CD4-positive, alpha-beta T cell (primary cell): Measurements from ENCODE around the gene TGIF2. TPM values are rescaled to one million over a fixed set of nuclear protein-coding genes. Genes with fewer than 3 reads are reported as not detected.

ENCODE experiments used
- ATAC-seq: fragments of 200-7000 bp; cut with Tn5 transposase; one replicate; pipeline ENCODE4 v1.10.0; 2022; ENCODE audit warnings: mild to moderate bottlenecking; ENCODE audit not compliant: poor library complexity
- CTCF ChIA-PET: fragments of 350-600 bp; sonication (Branson Sonifier 250); formaldehyde crosslinking; loops from one replicate; lab custom pipeline; 2021; ENCODE audit warnings: antibody characterized with exemption, inconsistent platforms; lab: Charles Lee
- POLR2A ChIA-PET: fragments of 350-600 bp; sonication (Branson Sonifier 250); formaldehyde crosslinking; loops from one replicate; lab custom pipeline; 2021; ENCODE audit warnings: antibody characterized with exemption, inconsistent platforms; lab: Charles Lee
- DNase-seq, 14 experiments: peaks; one replicate each; pipeline ENCODE4 v3.0.0-alpha.2; 2013 to 2020; ENCODE audit warnings: mixed read lengths in 2 of 14
- H3K27ac ChIP-seq, 2 donors: one replicate each; pipeline versions ENCODE4 v1.5.1 to v1.7.0; 2013; ENCODE audit warnings: low read length in 2 of 2, low read depth in 1 of 2, mild to moderate bottlenecking in 1 of 2
- H3K27me3 ChIP-seq, 2 experiments: 1 replicate in 1 of 2; 2 replicates in 1 of 2; pipeline versions ENCODE4 v1.6.1 to v1.7.0; 2013; ENCODE audit warnings: low read length in 2 of 2, control low read depth in 1 of 2, mild to moderate bottlenecking in 1 of 2, moderate library complexity in 1 of 2; ENCODE audit not compliant: insufficient read depth in 2 of 2, control insufficient read depth in 1 of 2
- H3K36me3 ChIP-seq: one replicate; pipeline ENCODE4 v1.6.1; 2013; ENCODE audit warnings: low read length, control low read depth; ENCODE audit not compliant: insufficient read depth
- H3K4me1 ChIP-seq: one replicate; pipeline ENCODE4 v1.6.1; 2013; ENCODE audit warnings: low read length, control low read depth; ENCODE audit not compliant: insufficient read depth
- H3K4me3 ChIP-seq: one replicate; pipeline ENCODE4 v1.5.1; 2013; ENCODE audit warnings: mild to moderate bottlenecking, low read length, moderate library complexity
- H3K9me3 ChIP-seq, 2 experiments: 1 replicate in 1 of 2; 2 replicates in 1 of 2; pipeline versions ENCODE4 v1.6.1 to v1.7.0; 2013; ENCODE audit warnings: low read length in 2 of 2, mild to moderate bottlenecking in 2 of 2, control low read depth in 1 of 2, moderate library complexity in 1 of 2; ENCODE audit not compliant: control insufficient read depth in 1 of 2, insufficient read depth in 1 of 2
- H3K27ac Mint-ChIP-seq: one replicate; pipeline ENCODE4 v1.8.0; 2020; ENCODE audit warnings: mixed read lengths
- H3K27me3 Mint-ChIP-seq: one replicate; pipeline ENCODE4 v1.8.0; 2021; ENCODE audit warnings: mixed read lengths
- H3K36me3 Mint-ChIP-seq: one replicate; pipeline ENCODE4 v1.8.0; 2021; ENCODE audit warnings: low read depth, mixed read lengths
- H3K4me1 Mint-ChIP-seq: one replicate; pipeline ENCODE4 v1.8.0; 2021; ENCODE audit warnings: low read depth, mixed read lengths
- H3K4me3 Mint-ChIP-seq: one replicate; pipeline ENCODE4 v1.8.0; 2020; ENCODE audit warnings: mild to moderate bottlenecking, mixed read lengths
- H3K9me3 Mint-ChIP-seq: one replicate; pipeline ENCODE4 v1.8.0; 2020; ENCODE audit warnings: mixed read lengths
- intact Hi-C, 2 experiments: fragments of 100-400 bp; cut with DNase I in 1 of 2; cut with micrococcal nuclease in 1 of 2; formaldehyde crosslinking; loops; one replicate each; pipeline versions ENCODE4 v1.15.1 to v1.9.0; 2023 to 2025; cut with DNase I, micrococcal nuclease
- polyA plus RNA-seq, 2 donors: library from polyadenylated mRNA; unstranded; fragments of 120-200 nt; gene quantifications; one replicate each; pipeline ENCODE4 v1.2.1, GENCODE V29; 2013
- total RNA-seq, 174 experiments: library from RNA in 2 of 174; stranded (reverse) in 2 of 174; gene quantifications; one replicate each; pipeline ENCODE4 v1.2.3 and lab custom pipeline; 2021 to 2026
- TF ChIP-seq, protein P1 (sequence below): fragments of 200-600 bp; IDR thresholded peaks from one replicate; pipeline ENCODE4 v1.8.0; 2022; ENCODE audit warnings: antibody characterized with exemption, mild to moderate bottlenecking

The TGIF2 gene
- 10 to 100 TPM; 29.2 to 34.5 TPM for total RNA-seq
- polyA plus RNA-seq (2013, experiment 1 of 2): 14.5 TPM
- polyA plus RNA-seq (2013, experiment 2 of 2): 15.8 TPM
- total RNA-seq (lab: John Stamatoyannopoulos, UW): 33.0 to 169 (median 67.1) reads per million in 172 experiments

DNA sequence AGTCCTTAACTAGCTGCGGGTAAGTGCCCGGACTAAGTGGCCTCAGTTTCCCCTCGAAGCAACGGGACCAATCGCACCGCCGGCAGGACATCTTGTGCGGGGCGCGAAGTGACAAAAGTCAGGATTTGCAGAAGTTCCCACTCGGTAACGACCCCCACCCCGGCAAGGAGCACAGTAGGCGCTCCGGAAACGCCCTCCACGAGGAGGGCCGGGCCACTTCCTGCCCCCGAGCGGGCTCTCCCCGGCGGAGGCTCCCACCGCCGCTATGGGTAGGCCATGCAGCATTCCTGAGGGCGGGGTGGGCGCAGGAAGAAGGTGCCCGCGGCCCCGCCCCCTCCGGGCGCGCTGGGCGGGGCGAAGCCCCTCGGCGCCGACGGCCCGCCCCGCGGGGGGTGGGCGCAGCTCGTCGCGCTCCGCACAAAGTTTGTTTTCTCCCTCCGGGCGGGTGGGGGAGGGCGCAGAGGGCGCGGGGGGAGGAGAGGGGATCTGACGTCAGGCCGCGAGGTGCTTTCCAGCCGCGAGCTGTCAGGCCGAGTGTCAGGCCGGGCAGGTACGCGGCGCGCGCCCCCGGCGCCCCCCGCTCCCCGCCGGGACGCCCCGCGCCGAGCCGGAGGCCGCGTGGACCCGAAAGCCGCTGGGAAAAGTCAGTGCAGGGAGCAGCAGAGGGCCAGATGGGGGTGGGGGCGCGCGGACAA lies at the start of gene TGIF2:
TSS of gene TGIF2 (plus strand) at position 495 of the 695 bp plus-strand sequence. CDS start 5,178 bp downstream, outside the sequence.
- H3K36me3 Mint-ChIP-seq: peaks cover 21% of the 10 kb centered on the region
- Histone ChIP-seq H3K27ac (peak within 1 kb of the TSS; percentile 100), H3K4me1 (peaks cover 45% of the 10 kb centered on the region), H3K4me3 (peak within 1 kb of the TSS; percentile 97), H3K36me3 (peaks cover 1% of the 10 kb centered on the region), H3K9me3 (no peaks in the 10 kb centered on the region), H3K27me3 (no peaks in the 10 kb centered on the region)
- intact Hi-C loops: loop anchor here (1.0 to 5.0 kb wide), 4 partner anchors 16 to 111 kb away; partner anchors contain the start of gene RAB5IF (in 2 of the 2)
- H3K9me3 Mint-ChIP-seq: no peaks in the 10 kb centered on the region
- ATAC-seq (peak; percentile 71), DNase-seq (peak; percentile 82 to 95 (median 88))
- peaks cover 40% of the 10 kb centered on the region for H3K4me1 Mint-ChIP-seq
- TF ChIP-seq, protein P1, sequence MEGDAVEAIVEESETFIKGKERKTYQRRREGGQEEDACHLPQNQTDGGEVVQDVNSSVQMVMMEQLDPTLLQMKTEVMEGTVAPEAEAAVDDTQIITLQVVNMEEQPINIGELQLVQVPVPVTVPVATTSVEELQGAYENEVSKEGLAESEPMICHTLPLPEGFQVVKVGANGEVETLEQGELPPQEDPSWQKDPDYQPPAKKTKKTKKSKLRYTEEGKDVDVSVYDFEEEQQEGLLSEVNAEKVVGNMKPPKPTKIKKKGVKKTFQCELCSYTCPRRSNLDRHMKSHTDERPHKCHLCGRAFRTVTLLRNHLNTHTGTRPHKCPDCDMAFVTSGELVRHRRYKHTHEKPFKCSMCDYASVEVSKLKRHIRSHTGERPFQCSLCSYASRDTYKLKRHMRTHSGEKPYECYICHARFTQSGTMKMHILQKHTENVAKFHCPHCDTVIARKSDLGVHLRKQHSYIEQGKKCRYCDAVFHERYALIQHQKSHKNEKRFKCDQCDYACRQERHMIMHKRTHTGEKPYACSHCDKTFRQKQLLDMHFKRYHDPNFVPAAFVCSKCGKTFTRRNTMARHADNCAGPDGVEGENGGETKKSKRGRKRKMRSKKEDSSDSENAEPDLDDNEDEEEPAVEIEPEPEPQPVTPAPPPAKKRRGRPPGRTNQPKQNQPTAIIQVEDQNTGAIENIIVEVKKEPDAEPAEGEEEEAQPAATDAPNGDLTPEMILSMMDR: no peak
- H3K27ac Mint-ChIP-seq: peak within 1 kb of the TSS; percentile 97
- H3K4me3 Mint-ChIP-seq: peak within 1 kb of the TSS; percentile 95
- no peaks in the 10 kb centered on the region for H3K27me3 Mint-ChIP-seq
- CTCF ChIA-PET: interaction anchor here (1.0 to 8.5 kb wide), 5 partner anchors 11 to 39 kb away, joined by 3 to 57 read pairs (median 4); partner anchors contain the start of gene RAB5IF
- POLR2A ChIA-PET: interaction anchor here (0.7 to 8.2 kb wide), 20 partner anchors 12 to 954 kb away, joined by 3 to 121 read pairs (median 4); partner anchors contain the start of genes BLCAP, DSN1, RAB5IF and RBM39

DNA sequence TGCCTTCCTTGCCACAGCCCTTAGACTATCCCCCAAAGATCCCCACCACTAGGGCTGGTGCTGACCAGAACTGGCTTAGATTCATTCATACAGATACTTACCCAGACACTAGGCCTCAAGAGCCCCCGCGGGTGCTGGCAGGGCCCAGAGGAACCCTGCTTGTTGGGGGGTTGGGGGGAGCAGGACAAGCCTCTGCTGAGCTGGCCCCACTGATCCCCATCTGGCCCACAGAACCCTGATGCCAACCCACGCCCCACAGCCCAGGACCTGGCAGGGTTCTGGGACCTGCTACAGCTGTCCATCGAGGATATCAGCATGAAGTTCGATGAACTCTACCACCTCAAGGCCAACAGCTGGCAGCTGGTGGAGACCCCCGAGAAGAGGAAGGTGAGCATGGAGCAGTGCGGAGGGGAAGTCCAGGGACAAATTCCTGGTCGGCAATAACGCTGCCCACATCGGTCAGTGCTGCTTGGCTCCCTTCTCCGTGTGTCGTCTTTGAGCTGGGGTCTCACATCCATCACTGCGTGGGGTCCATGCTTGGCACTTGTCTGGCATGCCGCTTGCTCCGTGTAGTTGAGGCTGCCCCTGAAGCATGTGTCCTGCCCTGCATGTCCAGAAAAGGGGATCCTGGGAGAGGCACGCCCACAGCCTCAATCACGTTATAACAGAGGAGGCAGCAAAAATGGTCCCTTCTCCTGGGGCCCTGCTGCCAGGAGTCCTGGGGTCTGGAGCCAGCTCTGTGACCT lies 47.6 kb upstream of the TGIF2 start:
- no peak overlapping the region for H3K27ac Mint-ChIP-seq
- ChIA-PET POLR2A (interaction anchor here (0.6 kb wide), 1 partner anchor 45 kb away, joined by 3 read pairs; no protein-coding TSS in a partner anchor), CTCF (interaction anchor here (1.1 kb wide), 1 partner anchor 80 kb away, joined by 4 read pairs; the partner anchor contains the start of gene RAB5IF)
- peaks cover 65% of the 10 kb centered on the region for H3K36me3 ChIP-seq
- H3K4me1 ChIP-seq: no peaks in the 10 kb centered on the region
- no peaks in the 10 kb centered on the region for H3K27me3 ChIP-seq
- no peaks in the 10 kb centered on the region for H3K9me3 ChIP-seq
- ATAC-seq: no peak
- H3K27me3 Mint-ChIP-seq: no peaks in the 10 kb centered on the region
- intact Hi-C loops: no loop called here
- H3K36me3 Mint-ChIP-seq: peaks cover 58% of the 10 kb centered on the region
- H3K27ac ChIP-seq: no peak overlapping the region
- H3K4me1 Mint-ChIP-seq: no peaks in the 10 kb centered on the region
- TF ChIP-seq, protein P1: no peak
- H3K4me3 ChIP-seq: no peak overlapping the region
- no peak overlapping the region for H3K4me3 Mint-ChIP-seq
- no peak for DNase-seq
- no peaks in the 10 kb centered on the region for H3K9me3 Mint-ChIP-seq

DNA sequence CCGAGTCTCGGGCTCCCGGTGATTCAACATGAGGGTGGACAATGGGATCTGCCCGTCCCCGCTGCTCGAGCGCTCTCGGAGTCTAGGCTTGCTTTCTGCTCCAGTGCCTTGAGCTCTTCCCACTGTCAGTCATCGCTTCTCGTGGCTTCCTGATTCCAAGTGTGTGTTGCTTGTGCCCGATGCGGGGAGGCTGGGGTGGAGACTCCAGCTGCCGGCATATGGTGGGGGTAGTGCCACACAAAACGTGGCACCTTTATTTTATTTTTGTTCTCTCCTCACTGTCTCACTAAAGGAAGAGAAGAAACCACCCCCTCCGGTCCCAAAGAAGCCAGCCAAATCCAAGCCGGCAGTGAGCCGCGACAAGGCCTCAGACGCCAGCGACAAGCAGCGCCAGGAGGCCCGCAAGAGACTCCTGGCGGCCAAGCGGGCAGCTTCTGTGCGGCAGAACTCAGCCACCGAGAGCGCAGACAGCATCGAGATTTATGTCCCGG lies 46.8 kb upstream of the TGIF2 start:
- no peak overlapping the region for H3K4me3 ChIP-seq
- Mint-ChIP-seq H3K9me3 (no peaks in the 10 kb centered on the region), H3K27ac (no peak overlapping the region), H3K36me3 (peaks cover 57% of the 10 kb centered on the region), H3K4me1 (no peaks in the 10 kb centered on the region), H3K4me3 (no peak overlapping the region), H3K27me3 (no peaks in the 10 kb centered on the region)
- no peaks in the 10 kb centered on the region for H3K9me3 ChIP-seq
- POLR2A ChIA-PET: interaction anchor here (0.6 kb wide), 1 partner anchor 44 kb away, joined by 3 read pairs; no protein-coding TSS in a partner anchor
- CTCF ChIA-PET: interaction anchor here (1.1 kb wide), 1 partner anchor 79 kb away, joined by 4 read pairs; the partner anchor contains the start of gene RAB5IF
- H3K36me3 ChIP-seq: peaks cover 59% of the 10 kb centered on the region
- H3K4me1 ChIP-seq: no peaks in the 10 kb centered on the region
- no peaks in the 10 kb centered on the region for H3K27me3 ChIP-seq
- no peak overlapping the region for H3K27ac ChIP-seq
- no peak for DNase-seq
- no peak for ATAC-seq
- TF ChIP-seq, protein P1: no peak
- intact Hi-C loops: no loop called here
